ENCODE data around the gene ZNF334.

GRCh38 chr20:46458866-46459750 lies 54.3 kb downstream of the ZNF334 start:
- TF ChIP-seq POLR2A (IDR thresholded peaks at IDR 0.05) (no peak), CTCF (IDR thresholded peaks at IDR 0.05) (no peak), EP300 (IDR thresholded peaks at IDR 0.05) (no peak)
